Measurements from ENCODE around the gene TMEM63B.
A peak's percentile ranks its signal among the peaks of the same experiment; 100 is the strongest.
"Not testable (repeated sequence)": the region's sequence is repeated elsewhere in the genome, so short reads cannot be mapped to it uniquely, and the experiment has no call there.

TMEM63B gene

DNA sequence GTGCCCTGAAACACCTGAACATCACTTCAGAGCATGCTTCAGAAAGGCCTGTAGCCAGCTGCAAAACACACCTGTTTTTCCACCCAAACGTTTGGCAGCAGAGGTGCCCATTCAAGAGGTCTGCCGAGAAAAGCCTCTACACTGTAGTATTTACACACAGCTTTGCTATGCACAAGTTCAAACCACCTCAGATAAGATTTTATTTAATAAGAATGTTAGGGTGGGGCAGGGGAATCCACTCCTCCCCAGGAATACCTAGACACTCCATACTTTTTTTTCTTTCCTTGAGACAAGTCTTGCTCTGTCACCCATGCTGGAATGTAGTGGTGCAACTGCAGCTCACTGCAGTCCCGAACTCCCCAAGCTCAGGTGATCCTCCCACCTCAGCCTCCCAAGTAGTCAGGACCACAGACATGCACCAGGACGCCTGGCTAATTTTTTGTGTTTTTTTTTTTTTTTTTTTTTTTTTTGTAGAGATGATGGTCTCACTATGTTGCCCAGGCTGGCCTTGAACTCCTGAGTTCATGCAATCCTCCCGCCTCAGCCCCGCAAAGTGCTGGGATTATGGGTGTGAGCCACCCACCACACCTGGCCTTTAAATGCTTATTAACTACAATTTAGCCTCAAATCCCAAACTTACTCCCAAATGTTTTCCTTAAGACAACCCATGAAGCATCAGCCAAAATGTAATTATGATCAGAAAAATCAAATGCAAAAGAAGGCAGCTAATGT, 9.8 kb upstream of the TMEM63B start:
- peak; percentile 81 for DNase-seq (ENCODE audit: low spot score)

DNA sequence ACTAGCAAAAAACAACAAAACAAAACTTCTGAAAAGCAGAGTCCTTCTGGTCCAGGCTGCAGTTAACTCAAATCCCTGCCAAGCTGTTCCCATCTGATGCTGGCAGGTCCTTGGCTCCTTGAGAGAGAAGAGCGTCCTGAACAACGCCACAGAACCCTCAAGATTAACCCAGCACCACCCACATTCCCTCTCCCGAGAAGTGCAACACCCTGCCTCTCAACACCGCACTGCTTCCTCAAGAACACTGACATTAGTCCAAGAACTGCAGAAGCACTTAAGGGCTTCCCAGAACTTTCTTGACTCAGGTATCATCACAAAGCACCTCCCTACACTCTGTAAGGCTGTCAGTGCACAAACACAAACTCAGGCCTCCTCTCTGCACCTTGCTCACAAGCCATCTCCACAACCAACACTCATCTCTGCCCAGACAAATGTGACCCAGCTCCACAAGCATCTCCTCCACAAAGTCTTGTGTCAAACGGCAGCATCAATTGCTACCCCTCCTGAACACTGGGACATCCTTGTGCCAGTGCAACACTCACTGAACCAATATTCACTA, 7.6 kb upstream of the TMEM63B start:
- DNase-seq (ENCODE audit: low spot score), result no peak

DNA sequence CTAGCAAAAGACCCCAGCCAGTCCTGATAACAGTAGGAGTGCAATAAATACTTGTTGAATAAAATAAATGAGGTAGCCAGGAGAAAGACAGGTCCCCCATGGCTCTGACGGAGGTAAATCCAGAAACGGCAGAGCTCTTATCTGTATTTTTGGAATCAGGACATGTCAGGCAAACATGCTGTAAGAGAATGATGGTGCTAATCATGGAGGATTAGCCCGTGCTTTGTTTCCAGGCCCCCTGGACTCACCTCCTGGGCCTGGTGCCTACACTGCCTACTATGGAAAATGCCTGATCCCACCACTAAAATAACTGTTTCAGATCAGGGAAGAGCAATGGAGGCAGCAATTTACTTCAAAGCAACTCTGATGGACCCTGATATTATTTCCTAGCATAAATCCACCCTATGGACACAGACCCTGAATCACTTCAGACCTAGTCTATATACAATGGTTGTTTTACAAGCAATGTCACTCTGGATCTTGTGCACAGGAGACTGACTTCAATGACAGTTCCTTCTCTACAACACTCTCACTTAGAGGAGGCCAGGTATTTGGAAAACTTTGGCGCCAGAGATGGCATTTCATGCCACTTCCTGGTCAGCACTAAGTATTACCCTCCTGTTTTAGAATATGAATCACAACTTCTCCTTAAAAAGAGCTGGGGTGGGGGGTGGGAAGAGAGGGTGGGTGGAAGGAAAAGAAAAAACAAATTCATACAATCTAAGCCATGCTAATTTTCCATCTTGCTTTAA, 6.5 kb upstream of the TMEM63B start:
- peak; percentile 42 for DNase-seq (ENCODE audit: low spot score)

DNA sequence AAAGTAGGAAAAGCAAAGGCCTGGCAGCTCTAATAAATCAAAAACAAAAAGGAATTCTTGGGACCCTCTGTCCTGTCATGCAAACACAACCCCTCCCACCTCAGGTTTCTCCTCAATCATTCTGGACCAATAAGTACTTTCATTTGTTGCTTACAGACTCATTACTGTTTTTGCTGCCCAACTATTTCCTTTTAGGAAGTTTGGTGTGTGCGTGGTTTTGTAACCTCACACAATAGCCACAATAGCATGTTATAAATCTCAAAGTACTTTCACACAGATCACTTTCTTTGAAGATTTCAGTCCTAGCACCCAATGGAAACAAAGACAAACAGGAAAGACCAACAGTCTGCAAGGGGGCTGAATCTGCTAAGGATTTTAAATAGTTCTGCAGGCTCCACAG, 4.6 kb upstream of the TMEM63B start:
- peak; percentile 53 for DNase-seq (ENCODE audit: low spot score)

DNA sequence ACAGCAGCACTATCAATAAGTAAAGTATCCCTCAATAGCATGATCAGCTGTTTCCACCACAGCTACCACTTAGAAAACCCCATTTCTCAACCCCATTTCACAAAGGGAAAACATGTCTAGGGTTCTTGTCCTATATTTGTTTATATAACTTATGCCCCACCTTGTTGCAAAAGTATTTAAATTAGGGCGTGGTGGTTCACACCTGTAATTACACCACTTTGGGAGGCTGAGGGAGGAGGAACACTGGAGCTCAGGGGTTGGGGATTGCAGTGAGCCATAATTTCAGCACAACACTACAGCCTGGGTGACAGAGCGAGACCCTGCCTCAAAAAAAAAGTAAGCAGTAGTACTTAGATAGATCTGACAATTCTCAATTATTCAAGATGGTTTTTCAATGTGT, 3.8 kb upstream of the TMEM63B start:
- no peak for DNase-seq (ENCODE audit: low spot score)

DNA sequence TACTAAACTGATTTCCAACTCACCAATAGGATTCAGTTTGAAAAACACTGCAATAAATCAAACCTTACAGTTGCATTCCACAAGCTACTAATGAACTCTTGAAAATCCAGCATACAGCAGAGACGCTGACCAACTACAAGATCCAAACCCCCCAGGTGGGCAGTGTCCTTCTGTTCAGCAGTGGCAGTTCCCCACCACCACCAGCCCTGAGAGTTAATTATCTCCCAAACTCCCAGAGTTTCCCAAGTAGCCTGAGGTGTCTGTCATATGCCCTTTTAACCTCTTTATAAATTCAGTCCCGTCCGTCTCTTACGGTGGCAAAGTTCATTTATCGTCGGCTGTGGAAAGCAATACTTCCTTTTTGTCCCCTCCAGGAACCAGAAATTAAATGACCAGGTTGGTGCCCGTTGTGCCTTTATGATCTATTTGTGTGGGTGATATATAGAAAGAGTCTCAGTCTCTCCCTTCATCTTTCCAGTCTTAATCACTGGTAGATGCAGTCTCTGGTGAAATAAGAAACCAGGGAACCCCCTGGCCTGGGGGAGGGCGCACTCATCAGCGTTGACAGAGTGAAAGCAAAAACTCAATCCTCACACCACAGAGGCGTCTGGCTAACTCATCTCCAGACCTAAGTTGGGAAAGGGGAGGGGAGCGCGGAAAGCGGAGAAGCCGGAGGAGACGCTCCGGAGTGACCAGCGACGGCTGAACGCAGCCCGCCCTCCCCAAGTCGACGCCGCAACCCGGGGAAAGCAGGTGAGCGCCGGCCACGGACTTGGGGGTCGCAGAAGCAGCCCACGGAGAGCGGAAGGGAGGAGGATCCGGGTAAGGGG, 819 bp upstream of the TMEM63B start:
- peak; percentile 76 for DNase-seq (ENCODE audit: low spot score)

DNA sequence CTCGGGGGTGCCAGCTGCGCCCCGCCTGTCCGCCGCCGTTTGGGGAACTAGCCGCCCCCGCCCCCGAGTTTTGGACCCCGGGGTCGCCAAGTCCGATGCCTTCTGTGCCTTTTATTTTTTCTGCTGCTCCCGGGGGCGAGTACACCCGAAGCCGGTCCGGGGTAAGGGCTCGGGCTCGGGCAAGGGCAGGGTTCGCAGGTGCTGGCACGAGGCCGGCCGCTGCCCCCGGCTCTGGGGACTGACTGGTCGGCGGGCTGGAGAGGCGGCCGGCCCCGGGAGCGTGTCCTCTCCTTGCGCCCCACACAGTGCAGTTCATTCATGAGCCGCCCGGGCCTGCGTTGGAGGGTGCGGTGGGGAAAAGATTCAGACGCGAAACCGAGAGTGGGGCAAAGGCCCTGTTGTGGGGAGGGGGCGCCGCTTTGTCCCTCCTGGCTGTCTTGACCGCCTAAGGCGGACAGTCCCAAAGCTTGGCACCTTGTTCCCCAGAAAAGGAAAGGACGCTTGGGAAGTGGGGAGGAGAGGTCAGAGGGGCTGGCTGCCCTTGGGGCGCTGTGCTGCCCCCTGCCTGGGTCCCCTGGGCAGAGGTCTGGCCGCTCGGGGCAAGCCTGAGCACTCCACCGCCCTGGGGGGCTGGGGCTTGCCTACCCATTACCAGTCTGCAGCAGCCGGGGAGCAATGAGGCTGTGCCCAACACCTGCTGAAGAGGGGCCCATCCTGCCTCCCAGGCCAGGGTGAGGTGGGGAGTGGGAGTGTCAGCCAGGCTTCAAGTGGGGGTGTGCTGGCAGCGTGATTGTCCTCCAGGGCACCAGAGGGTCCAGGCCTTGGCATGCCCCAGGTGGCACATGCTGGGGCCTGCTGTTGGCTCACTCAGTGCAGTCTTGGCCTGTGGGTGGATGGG, 915 bp downstream of the TMEM63B start:
- peak; percentile 42 for DNase-seq (ENCODE audit: low spot score)

DNA sequence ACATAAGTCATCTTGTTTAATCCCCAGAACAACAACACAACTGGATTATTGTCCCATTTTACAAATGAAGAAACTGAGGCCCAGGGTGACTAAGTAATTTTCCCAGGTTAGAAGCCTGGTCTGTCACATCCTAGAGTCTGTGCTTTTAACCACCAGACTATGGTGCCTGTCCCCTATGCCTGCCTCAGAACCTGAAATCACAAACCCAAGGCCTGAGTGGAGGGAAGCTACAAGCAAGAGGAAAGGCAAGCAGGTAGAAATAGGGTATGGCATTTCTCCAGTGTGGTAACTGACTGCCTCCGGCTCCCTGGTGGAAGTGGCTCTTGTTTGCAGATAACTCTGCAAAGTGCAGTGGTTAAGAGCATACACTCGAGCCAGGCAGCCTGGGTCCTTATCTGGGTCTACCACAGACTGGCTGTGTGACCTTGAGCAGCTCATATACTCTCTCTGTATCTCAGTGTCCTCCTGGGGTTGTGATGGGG, 2.5 kb downstream of the TMEM63B start:
- no peak for DNase-seq (ENCODE audit: low spot score)

DNA sequence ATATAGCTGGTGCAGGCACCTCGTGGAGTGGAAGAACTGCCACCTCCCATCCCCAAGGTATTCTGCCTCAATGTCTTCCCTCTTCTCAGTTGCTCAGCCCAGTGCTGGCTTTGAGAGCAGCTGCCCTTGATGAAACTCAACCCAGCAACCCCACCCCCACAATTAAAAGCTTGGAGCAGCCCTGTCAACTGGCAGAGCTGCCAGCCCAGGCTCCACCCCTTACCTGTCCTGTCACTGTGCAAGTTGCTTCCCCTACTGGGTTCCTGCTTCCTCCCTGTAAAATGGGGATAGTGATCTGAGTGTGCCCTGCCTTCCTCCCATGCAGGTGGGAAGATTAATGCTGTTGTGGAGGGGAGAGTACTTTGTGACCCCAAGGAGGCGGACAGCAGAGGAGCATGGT, 4.5 kb downstream of the TMEM63B start:
- DNase-seq (ENCODE audit: low spot score), result no peak

DNA sequence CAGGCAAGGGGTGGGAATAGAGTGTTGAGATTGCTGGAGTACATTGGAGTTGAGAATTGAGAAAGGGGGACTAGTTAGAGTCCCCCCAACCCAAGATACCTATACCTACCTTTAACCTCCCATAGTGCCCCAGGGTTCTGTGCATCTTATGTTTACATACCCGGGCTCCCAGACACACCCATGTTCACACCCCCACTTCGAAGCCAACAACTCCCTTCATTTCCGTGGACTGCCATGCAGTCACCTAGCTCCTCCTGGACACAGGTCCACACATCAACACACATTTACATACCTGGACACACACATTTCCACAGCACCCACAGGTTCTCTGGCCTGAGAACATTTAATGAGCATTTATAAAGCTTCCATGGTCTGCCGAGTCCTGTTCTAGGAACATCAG, 5.1 kb downstream of the TMEM63B start:
- no peak for DNase-seq (ENCODE audit: low spot score)

DNA sequence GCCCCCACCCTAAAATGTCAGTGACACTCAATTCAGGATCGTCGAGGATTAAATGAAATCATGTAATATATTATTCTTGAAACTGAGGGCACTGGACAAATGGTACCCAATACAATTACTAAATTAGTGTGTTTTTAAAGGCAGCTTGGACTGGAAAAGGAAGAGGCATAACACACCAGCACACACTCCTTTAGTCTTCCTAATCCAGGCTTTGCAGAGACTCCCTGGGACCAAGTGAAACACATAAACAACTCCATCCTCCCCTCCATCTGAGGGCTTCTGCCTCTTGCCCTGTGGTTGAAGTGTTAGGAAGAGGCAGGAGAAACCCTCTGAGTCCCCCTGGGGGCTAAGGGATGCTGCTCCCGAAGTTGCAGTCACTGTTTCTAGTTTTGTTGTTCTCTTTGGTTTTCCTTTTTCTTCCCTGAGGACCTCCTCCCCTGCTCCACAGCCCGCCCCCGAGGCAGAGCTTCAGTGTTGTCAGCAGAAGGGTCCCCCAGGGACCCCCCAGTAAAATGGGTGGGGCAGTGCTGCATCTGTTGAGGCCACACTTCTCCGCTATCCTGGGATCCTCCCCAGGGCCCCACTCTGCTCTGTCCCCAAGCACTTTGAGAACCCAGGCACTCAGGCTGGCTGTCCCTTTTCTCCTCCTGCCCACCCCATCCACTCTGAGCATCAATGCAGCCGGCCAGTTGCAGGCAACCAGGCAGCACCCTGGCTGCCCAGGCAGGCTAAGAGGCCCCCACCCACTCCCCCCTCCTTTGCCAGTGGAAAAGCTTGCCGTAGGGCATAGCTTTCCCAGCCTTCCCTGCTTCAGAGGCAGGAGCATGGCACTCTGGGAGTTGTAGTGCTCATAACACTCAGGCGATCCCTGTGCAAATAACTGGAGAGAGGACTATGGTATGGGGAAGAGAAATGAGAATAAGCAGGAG, 5.9 kb downstream of the TMEM63B start:
- no peak for DNase-seq (ENCODE audit: low spot score)

DNA sequence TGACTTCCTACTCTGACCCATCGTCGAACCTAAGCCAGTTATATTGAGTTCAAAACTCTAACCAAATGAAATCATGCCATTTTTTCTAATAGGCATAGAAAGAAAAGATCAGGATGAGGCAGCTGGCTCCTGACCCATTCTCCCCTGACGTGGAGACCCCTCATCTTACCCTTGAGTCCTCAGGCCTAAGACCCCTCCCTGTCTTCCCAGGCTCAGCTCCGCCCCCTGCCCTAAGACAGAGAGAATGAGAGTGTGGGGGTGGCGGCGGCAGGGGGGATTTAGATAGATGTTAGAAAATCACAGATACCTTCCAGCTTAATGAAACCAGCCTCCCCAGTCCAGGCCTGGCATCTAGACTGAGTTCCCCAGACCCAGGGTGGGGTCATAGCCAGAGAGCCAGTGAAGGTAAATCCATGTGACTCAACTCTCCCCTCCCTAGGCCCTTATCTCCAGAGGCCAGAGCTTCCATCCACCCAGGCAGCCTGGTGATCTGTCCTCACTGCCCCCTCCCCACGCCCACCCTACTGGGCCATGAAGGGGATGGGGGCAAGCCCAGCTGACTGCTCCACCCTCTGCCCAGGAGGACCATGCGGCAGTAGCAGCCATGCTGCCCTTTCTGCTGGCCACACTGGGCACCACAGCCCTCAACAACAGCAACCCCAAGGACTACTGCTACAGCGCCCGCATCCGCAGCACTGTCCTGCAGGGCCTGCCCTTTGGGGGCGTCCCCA, 6.8 kb downstream of the TMEM63B start:
- no peak for DNase-seq (ENCODE audit: low spot score)

DNA sequence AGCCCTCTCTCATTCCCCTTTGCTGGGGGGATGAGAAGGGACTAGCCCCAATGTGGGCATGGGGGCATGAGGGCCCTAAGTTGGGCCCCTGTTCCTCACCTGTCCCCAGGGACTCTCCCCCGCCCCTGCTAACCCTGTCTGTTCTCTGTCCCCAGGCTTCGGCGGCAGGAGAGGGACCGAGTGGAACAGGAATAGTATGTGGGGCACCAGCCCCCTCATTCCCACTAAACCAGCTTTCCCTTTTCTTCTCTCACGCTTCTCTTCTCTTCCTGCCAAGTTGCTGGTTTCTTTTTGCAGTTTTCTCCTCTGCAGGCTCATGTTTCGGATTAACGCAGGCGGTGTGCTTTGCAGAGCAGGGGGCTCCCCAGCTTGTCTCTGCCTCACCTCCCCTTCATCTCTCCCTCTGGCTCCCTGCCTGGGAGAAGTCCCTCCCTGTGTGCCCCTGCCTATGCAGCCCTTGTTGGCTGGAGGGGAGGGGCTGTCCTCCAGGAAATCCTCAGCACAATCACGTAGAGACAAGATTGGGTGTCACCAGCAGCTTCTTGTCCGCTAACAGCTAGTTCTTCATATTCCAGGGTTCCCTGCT, 7.9 kb downstream of the TMEM63B start:
- DNase-seq (ENCODE audit: low spot score), result no peak

DNA sequence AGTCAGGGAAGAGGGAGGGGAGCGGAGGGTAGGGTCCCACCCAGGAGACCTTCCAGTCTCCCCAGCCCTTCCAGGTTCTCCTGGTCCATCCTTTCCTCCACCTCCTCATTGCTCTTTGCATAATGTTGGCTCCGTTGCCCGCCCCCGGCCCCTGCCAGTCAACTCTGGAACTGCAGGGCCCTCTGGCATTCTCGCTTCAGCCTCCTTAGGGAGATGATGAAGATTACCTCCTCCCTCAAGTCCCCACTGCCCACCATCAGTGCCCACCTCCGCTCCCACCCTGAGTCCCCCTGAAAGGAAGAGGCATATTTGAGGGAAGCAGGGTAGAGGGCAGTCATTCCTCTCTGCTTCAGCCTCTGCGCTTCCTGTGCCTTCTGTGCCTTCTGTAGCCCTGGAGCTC, 8.5 kb downstream of the TMEM63B start:
- DNase-seq (ENCODE audit: low spot score), result no peak

DNA sequence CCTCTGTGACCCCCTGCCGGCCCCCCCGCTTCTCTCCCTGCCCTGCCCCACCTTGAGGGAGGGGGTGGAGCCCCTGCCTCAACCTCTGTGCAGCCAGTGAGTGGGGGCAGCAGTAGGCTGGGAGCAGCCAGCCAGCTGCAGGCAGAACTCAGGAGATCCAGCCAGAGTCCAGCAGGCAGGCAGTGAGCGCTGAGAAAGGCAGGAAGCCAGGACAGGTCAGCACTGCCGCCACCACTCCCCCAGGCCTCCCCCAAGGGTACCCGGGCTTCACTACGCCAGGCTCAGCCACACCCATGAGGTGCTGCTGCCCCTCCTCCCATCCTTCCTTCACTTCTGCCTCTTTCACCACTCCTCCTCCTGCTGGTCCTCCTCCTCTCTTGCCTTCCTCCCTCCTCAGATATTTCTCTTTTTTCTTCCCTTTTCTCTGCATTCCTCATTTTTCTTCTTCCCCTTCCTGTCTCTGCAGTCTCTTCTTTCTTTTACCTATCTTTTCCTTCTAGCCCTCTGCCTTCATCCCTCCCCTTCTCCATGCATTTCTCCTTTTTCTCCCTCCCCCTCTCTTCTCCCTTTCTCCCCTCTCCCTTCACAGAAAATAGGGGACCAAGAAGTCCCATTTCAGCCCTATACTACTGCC, 11.5 kb downstream of the TMEM63B start:
- no peak for DNase-seq (ENCODE audit: low spot score)

DNA sequence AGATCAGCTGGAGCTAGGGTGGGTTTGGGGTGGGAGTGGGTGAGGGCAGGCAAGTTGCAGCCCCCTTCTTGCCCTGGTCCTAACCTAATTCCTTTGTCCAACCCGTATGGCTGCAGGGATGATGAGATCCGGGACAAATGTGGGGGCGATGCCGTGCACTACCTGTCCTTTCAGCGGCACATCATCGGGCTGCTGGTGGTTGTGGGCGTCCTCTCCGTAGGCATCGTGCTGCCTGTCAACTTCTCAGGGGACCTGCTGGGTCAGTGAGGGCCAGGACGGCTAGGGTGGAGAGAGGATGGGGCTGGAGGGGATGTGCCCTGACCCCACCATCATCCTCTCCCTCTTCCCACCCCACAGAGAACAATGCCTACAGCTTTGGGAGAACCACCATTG, 12.0 kb downstream of the TMEM63B start:
- no peak for DNase-seq (ENCODE audit: low spot score)

DNA sequence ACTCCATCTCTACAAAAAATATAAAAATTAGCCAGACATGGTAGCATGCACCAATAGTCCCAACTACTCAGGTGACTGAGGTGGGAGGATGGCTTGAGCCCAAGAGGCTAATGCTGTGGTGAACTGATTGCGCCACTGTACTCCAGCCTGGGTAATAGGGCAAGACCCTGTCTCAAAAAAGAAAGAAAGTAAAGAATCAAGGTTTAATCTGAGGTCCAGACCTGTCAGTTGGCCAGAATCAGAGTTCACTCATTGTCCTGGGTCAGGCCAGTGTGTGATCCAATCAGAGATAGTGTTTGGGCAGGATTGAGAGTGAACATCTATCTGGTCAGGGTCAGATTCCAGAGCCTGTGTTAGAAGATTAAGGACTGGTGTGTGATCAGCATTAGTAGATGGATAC, 15.5 kb downstream of the TMEM63B start:
- DNase-seq (ENCODE audit: low spot score), result no peak

DNA sequence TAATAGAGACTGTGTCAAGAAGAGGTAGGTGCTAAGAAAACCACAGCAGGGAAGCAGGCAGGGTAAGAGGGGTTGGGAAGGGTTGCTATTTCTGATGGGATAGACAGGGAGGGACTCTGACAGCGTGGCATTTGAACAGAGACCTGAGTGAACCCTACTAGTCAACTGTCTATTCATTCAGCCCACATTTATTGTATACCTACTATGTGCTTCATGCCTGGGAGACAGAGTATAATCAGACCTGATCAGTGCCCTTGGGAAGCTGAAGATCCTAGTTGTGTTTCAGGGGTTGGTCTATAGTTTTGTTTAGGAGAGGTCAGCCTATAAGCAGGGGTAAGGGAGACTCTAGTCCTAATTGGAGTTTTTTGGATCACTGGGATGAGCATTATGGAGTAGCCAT, 16.4 kb downstream of the TMEM63B start:
- DNase-seq (ENCODE audit: low spot score), result no peak

DNA sequence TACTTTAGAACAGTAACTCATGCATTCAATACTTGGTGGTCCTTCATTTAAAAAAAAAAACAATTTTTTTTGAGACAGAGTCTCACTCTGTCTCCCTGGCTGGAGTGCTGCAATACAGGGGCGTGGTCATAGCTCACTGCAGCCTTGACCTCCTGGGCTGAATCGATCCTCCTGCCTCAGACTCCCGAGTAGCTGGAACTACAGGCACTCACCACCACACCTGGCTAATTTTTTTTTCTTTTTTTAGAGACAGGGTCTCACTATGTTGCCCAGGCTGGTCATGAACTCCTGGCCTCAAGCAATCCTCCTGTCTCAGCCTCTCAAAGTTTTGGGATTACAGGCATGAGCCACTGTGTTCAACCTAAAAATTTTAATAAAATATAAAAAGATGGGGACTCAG, 17.2 kb downstream of the TMEM63B start:
- DNase-seq (ENCODE audit: low spot score), result not testable (repeated sequence)

Data from kidney tubule cell (primary cell).